ENCODE results near the gene TLE4.

TLE4 gene

GRCh38 chr9:79660615-79661014 lies 88.8 kb downstream of the TLE4 start:
- no peak for DNase-seq (ENCODE audit: low read depth in 2 of 3, low spot score in 2 of 3)

GRCh38 chr9:79661279-79661678 lies 89.5 kb downstream of the TLE4 start:
- DNase-seq (ENCODE audit: low read depth in 2 of 3, low spot score in 2 of 3): no peak

GRCh38 chr9:79661886-79662536 lies 90.2 kb downstream of the TLE4 start:
- no peak for DNase-seq (ENCODE audit: low read depth in 2 of 3, low spot score in 2 of 3)

GRCh38 chr9:79662537-79662956 lies 90.8 kb downstream of the TLE4 start:
- DNase-seq (ENCODE audit: low read depth in 2 of 3, low spot score in 2 of 3): no peak

GRCh38 chr9:79663300-79663699 lies 91.5 kb downstream of the TLE4 start:
- DNase-seq (ENCODE audit: low read depth in 2 of 3, low spot score in 2 of 3): no peak

- no peak for DNase-seq (ENCODE audit: low read depth in 2 of 3, low spot score in 2 of 3)
Measured at GRCh38 chr9:79663878-79664277, 92.1 kb downstream of the TLE4 start.

GRCh38 chr9:79664375-79664831 lies 92.6 kb downstream of the TLE4 start:
- no peak for DNase-seq (ENCODE audit: low read depth in 2 of 3, low spot score in 2 of 3)

- DNase-seq (ENCODE audit: low read depth in 2 of 3, low spot score in 2 of 3): no peak
Measured at GRCh38 chr9:79665369-79665768, 93.6 kb downstream of the TLE4 start.

- DNase-seq (ENCODE audit: low read depth in 2 of 3, low spot score in 2 of 3): no peak
Measured at GRCh38 chr9:79665931-79666330, 94.2 kb downstream of the TLE4 start.

GRCh38 chr9:79667120-79667519 lies 95.4 kb downstream of the TLE4 start:
- DNase-seq (ENCODE audit: low read depth in 2 of 3, low spot score in 2 of 3): no peak

- DNase-seq (ENCODE audit: low read depth in 2 of 3, low spot score in 2 of 3): no peak
Measured at GRCh38 chr9:79667817-79668436, 96.2 kb downstream of the TLE4 start.

GRCh38 chr9:79668956-79669355 lies 97.2 kb downstream of the TLE4 start:
- no peak for DNase-seq (ENCODE audit: low read depth in 2 of 3, low spot score in 2 of 3)

GRCh38 chr9:79670269-79670961 lies 98.7 kb downstream of the TLE4 start:
- DNase-seq (ENCODE audit: low read depth in 2 of 3, low spot score in 2 of 3): no peak

- DNase-seq (ENCODE audit: low read depth in 2 of 3, low spot score in 2 of 3): no peak
Measured at GRCh38 chr9:79671558-79671957, 99.8 kb downstream of the TLE4 start.

- no peak for DNase-seq (ENCODE audit: low read depth in 2 of 3, low spot score in 2 of 3)
Measured at GRCh38 chr9:79672236-79672635, 100.5 kb downstream of the TLE4 start.

- no peak for DNase-seq (ENCODE audit: low read depth in 2 of 3, low spot score in 2 of 3)
Measured at GRCh38 chr9:79672891-79673290, 101.1 kb downstream of the TLE4 start.

GRCh38 chr9:79673614-79674013 lies 101.8 kb downstream of the TLE4 start:
- DNase-seq (ENCODE audit: low read depth in 2 of 3, low spot score in 2 of 3): no peak

- no peak for DNase-seq (ENCODE audit: low read depth in 2 of 3, low spot score in 2 of 3)
Measured at GRCh38 chr9:79674052-79674777, 102.5 kb downstream of the TLE4 start.

- no peak for DNase-seq (ENCODE audit: low read depth in 2 of 3, low spot score in 2 of 3)
Measured at GRCh38 chr9:79681576-79681975, 109.8 kb downstream of the TLE4 start.

- no peak for DNase-seq (ENCODE audit: low read depth in 2 of 3, low spot score in 2 of 3)
Measured at GRCh38 chr9:79682076-79682736, 110.4 kb downstream of the TLE4 start.

- DNase-seq (ENCODE audit: low read depth in 2 of 3, low spot score in 2 of 3): no peak
Measured at GRCh38 chr9:79684059-79684458, 112.3 kb downstream of the TLE4 start.
